Heart left ventricle (tissue), 16 donors: Measurements from ENCODE around the gene PPID. TPM values are rescaled to one million over a fixed set of nuclear protein-coding genes. Genes with fewer than 3 reads are reported as not detected.

Experiments used
- ATAC-seq, 4 donors: fragments of 200-7000 bp; cut with Tn5 transposase; one replicate each; pipeline ENCODE4 v1.9.1; 2020 to 2022; ENCODE audit warnings: moderate library complexity in 4 of 4, mild to moderate bottlenecking in 3 of 4, moderate number of reproducible peaks in 1 of 4
- DNase-seq, 5 donors: peaks; one replicate each; pipeline ENCODE4 v3.0.0-alpha.2; 2020
- H3K27ac ChIP-seq, 12 donors: fragments of 200-600 bp; sonication (generic) in 4 of 12; one replicate each; pipeline versions ENCODE4 v1.5.0 to v1.8.0; 2016 to 2022; ENCODE audit warnings: mild to moderate bottlenecking in 2 of 12
- H3K27me3 ChIP-seq, 9 donors: fragments of 200-600 bp; sonication (generic) in 2 of 9; one replicate each; pipeline versions ENCODE4 v1.5.1 to v1.8.0; 2016 to 2022; ENCODE audit warnings: mild to moderate bottlenecking in 3 of 9
- H3K36me3 ChIP-seq, 9 donors: fragments of 200-600 bp; sonication (generic) in 2 of 9; one replicate each; pipeline versions ENCODE4 v1.5.0 to v1.8.0; 2018 to 2022; ENCODE audit warnings: mild to moderate bottlenecking in 2 of 9
- H3K4me1 ChIP-seq, 12 donors: fragments of 200-600 bp; sonication (generic) in 4 of 12; one replicate each; pipeline versions ENCODE4 v1.5.0 to v1.8.0; 2016 to 2022; ENCODE audit warnings: mild to moderate bottlenecking in 3 of 12
- H3K4me3 ChIP-seq, 12 donors: fragments of 200-600 bp; sonication (generic) in 4 of 12; one replicate each; pipeline versions ENCODE4 v1.5.0 to v1.8.0; 2017 to 2022; ENCODE audit warnings: mild to moderate bottlenecking in 9 of 12, moderate library complexity in 4 of 12
- H3K9me3 ChIP-seq, 12 donors: fragments of 200-600 bp; sonication (generic) in 4 of 12; one replicate each; pipeline versions ENCODE4 v1.5.0 to v1.8.0; 2016 to 2022; ENCODE audit warnings: mild to moderate bottlenecking in 1 of 12
- POLR2A ChIP-seq, 2 donors: fragments of 450-650 bp; IDR thresholded peaks; one replicate each; pipeline ENCODE4 v1.6.1; 2017; ENCODE audit warnings: antibody characterized with exemption in 2 of 2, mild to moderate bottlenecking in 2 of 2, moderate library complexity in 2 of 2
- WGBS, 4 donors: extraction: QIAGEN DNeasy Blood & Tissue Kit in 2 of 4; methylation state at CpG; one replicate each; pipeline versions ENCODE4 v1.1.5 to v1.1.7; 2013 to 2018; 5-methylcytosine and 5-hydroxymethylcytosine counted together
- intact Hi-C, 10 donors: fragments of 100-400 bp; cut with DNase I; formaldehyde crosslinking; loops; one replicate each; pipeline versions ENCODE4 v1.11.1 to v1.14.2; 2022
- polyA plus RNA-seq, 2 donors: library from polyadenylated mRNA; stranded (reverse); fragments of 200-250 nt; gene quantifications; one replicate each; pipeline ENCODE4 v1.2.3, GENCODE V29; 2013
- total RNA-seq, 9 donors: library from RNA; depleted of rRNA in 2 of 9; stranded (reverse); fragments of >200 nt in 2 of 9; fragmentation: NEBNext Ultra II Directional in 3 of 9; extraction: Animal tissue kit (Norgen Biotek cat#: 25700) in 3 of 9; gene quantifications; one replicate each; pipeline versions ENCODE4 v1.1.0 to v1.2.4, GENCODE V29; 2016 to 2023
- TF ChIP-seq, protein P1 (sequence below), 12 donors: fragments of 200-600 bp; sonication (generic) in 4 of 12; IDR thresholded peaks; one replicate each; pipeline versions ENCODE4 v1.5.0 to v1.8.0; 2018 to 2022; ENCODE audit warnings: antibody characterized with exemption in 12 of 12, mild to moderate bottlenecking in 5 of 12
- donor health status: ischemic (EF 13 %, LVEDD 7.1; RV severe dilation, severe dysfunction).
- donor health status: healthy with polysubstance abuse.
- donor health status: DM: no; HTN: yes; CAD: no.
- donor health status: DM: no; HTN: no; CAD: no.
- donor health status: ischemic (EF 25% LVEDD 6.9; RV normal size, moderate dysfunction).
- donor health status: ischemic (EF 25% LVEDD 5.7; RV mildly dilated, moderate dysfunction).
- donor health status: healthy.
- donor health status: DM: yes; HTN: yes; CAD: no.
- donor health status: ischemic (EF 35%, LVEDD 5.7; RV mildly dilated, moderate dysfunction).
- donor health status: nonischemic (EF 11% LVEDD 7.7; RV severe dilation, severe dysfunction).
- donor health status: DM: yes; HTN: yes; CAD: no.
- donor health status: PGD.
- donor health status: ischemic (EF 29% LVEDD 5.4; RV normal size, mild dysfunction).
- donor health status: nonischemic (EF 23%, LVEDD 6.1; RV moderate dilation, normal function).

PPID gene
- total and polyA plus RNA-seq, 11 donors = 24.1 to 55.3 (median 32.1) TPM

DNA sequence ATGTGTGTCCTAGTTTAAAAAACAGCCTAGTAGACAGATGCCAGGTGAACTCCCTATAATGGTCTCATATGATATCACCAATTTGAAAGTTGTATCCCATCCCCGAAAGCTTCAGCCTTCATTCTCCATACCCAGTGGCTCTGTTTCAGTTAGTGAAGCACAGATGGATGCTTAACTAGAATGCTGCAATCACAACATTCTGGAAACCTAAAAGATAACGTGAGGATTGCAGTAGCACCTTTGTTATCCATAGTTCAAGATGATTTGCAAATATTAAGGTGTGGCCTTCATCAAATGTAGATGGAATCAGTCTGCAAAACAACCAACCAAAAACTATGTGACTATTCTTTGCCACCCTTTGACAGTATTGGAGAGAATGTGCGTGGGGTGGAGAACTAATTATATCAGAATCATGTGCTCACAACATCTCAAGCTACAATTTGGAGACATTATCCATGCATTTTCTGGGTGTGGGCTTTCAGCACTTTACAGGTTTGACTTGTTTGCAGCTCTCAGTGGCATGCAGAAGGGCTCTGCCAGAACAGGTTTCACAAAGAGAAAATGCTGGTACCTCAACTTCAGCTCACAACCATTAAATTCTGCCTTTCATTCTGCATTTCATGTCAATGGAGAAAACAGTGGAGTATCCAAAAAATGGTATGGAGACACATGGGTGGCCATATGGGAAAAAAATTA, 18.3 kb upstream of the PPID start:
- ATAC-seq = no peak
- DNase-seq = no peak
- TF ChIP-seq POLR2A (IDR thresholded peaks at IDR 0.05) = no peak
- TF ChIP-seq, protein P1, sequence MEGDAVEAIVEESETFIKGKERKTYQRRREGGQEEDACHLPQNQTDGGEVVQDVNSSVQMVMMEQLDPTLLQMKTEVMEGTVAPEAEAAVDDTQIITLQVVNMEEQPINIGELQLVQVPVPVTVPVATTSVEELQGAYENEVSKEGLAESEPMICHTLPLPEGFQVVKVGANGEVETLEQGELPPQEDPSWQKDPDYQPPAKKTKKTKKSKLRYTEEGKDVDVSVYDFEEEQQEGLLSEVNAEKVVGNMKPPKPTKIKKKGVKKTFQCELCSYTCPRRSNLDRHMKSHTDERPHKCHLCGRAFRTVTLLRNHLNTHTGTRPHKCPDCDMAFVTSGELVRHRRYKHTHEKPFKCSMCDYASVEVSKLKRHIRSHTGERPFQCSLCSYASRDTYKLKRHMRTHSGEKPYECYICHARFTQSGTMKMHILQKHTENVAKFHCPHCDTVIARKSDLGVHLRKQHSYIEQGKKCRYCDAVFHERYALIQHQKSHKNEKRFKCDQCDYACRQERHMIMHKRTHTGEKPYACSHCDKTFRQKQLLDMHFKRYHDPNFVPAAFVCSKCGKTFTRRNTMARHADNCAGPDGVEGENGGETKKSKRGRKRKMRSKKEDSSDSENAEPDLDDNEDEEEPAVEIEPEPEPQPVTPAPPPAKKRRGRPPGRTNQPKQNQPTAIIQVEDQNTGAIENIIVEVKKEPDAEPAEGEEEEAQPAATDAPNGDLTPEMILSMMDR (IDR thresholded peaks at IDR 0.05) = no peak
- Histone ChIP-seq H3K9me3 (peaks cover 0 to 5% (median 0%) of the 10 kb centered on the region in 12 donors), H3K36me3 (no peaks in the 10 kb centered on the region), H3K4me1 (no peaks in the 10 kb centered on the region), H3K27me3 (no peaks in the 10 kb centered on the region), H3K27ac (no peak overlapping the region), H3K4me3 (no peak overlapping the region)
- 83 to 96% (median 91%) methylated on average over 3 of the region's 3 CpGs for WGBS, 4 donors
- intact Hi-C loops = no loop called here

GRCh38 chr4:158739600-158739999, 16.4 kb upstream of the PPID start:
- no peak for TF ChIP-seq POLR2A (IDR thresholded peaks at IDR 0.05)
- TF ChIP-seq, protein P1 (IDR thresholded peaks at IDR 0.05) = no peak
- DNase-seq (no peak), ATAC-seq (no peak)
- Histone ChIP-seq H3K27ac (no peak overlapping the region), H3K4me3 (no peak overlapping the region), H3K36me3 (no peaks in the 10 kb centered on the region), H3K27me3 (no peaks in the 10 kb centered on the region), H3K4me1 (no peaks in the 10 kb centered on the region), H3K9me3 (peaks cover 0 to 3% (median 0%) of the 10 kb centered on the region in 12 donors)
- intact Hi-C loops = loop anchor here in 2 of 10 donors (10.0 kb wide), 1 partner anchor 705 kb away; no protein-coding TSS in a partner anchor
- 95 to 100% (median 98%) methylated on average over 2 of the region's 2 CpGs for WGBS, 4 donors

DNA sequence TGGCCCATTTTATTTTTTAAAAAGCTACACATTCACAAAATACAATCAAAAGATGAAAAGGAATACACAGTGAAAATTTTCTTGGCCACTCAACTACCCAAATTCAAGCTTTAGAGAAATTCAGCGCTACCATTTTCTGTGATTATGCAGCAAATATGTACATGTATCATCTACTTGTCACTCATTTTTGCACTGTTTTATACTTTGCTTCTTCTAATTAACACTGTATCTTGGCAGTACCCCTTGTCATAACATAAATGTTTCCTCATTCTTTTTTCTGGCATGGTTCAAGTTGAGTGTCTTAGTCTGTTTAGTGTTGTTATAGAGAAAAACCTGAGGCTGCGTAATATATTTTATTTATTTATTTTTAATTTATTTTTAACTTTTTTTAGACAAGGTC, 15.7 kb upstream of the PPID start:
- no peak for ATAC-seq
- intact Hi-C loops = loop anchor here in 2 of 10 donors (10.0 kb wide), 1 partner anchor 706 kb away; no protein-coding TSS in a partner anchor

More for the DNA sequence above, 15.7 kb upstream of the PPID start:
- no peak for TF ChIP-seq POLR2A (IDR thresholded peaks at IDR 0.05)
- TF ChIP-seq, protein P1 (IDR thresholded peaks at IDR 0.05) = no peak
- Histone ChIP-seq H3K36me3 (no peaks in the 10 kb centered on the region), H3K4me3 (no peak overlapping the region), H3K27me3 (no peaks in the 10 kb centered on the region), H3K27ac (no peak overlapping the region), H3K9me3 (no peaks in the 10 kb centered on the region), H3K4me1 (no peaks in the 10 kb centered on the region)
- no peak for DNase-seq
- 96 to 99% (median 98%) methylated on average over 2 of the region's 2 CpGs for WGBS, 4 donors
